Middle frontal gyrus (tissue), 1 donor: ENCODE measurements around the gene SST.
"Not testable (repeated sequence)": the region's sequence is repeated elsewhere in the genome, so short reads cannot be mapped to it uniquely, and the experiment has no call there.

Source experiments
- DNase-seq: peaks from one replicate; pipeline ENCODE4 v3.0.0-alpha.2; 2015; ENCODE audit warnings: low spot score; ENCODE audit errors: extremely low spot score

The SST gene

DNA sequence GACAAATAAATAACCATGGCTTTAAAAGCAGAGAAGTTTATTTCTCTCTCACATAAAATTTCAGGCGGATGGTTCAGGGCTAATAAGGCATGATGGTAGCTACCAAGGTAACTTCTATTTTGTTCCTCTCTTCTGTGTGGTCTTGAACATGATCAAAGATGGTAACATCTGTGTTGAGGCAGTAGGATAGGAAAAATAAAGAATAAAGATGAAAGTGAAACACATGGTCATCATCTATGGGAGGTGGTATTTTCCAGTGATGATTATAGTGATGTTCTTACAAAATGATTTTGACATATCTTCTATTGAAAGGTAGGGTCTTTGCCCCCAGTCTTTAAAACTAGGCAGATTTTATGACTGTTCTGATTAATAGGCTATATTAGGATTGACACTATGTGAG lies 14.2 kb upstream of the SST start:
- no peak for DNase-seq

DNA sequence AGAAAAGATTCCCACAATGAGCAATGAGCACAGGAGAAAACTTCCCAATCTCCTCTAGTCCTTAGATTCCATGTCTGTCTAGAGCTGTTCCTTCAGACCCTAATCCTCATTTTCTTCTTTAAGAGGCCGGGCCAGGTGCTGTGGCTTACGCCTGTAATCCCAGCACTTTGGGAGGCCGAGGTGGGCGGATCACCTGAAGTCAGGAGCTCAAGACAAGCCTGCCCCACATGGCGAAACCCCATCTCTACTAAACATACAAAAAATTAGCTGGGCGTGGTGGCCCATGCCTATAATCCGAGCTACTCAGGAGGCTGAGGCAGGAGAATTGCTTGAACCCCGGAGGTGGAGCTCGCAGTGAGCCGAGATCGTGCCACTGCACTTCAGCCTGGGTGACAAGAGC lies 11.6 kb upstream of the SST start:
- DNase-seq: not testable (repeated sequence)

DNA sequence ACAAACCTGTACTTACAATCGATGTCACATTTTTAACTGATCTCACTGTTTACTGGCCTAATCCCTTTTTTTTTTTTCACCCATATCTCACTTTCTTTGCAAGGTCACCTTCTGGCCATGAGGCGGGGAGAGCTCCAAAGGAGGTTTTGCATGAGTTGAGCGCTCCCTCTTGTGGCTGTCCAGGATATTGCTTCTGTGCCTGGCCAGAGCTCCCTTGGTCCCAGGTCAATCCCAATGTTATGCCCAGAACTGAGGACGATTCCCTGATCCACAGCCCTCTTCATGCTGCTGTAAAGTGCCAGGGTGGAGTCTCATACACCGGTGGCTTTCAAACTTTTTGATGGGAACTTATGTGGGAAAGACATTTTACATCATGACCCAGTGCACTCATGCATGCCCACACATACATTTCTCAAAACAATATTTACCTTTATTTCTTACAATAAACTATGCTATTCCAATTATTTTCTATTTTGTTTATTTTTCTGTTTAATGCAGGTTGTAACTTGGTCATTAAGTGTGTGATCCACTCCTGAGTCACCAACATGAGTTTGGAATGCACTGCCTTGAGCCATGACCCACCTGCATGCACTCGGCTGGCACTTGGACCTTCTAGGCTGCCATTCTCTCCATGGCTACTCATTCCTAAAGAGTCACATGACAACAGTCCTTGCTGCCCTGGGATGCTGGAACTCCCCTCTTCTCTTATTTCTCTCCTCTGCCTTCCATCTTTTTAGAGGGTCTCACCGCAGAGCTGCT lies 9.6 kb upstream of the SST start:
- DNase-seq: peak; percentile 37

DNA sequence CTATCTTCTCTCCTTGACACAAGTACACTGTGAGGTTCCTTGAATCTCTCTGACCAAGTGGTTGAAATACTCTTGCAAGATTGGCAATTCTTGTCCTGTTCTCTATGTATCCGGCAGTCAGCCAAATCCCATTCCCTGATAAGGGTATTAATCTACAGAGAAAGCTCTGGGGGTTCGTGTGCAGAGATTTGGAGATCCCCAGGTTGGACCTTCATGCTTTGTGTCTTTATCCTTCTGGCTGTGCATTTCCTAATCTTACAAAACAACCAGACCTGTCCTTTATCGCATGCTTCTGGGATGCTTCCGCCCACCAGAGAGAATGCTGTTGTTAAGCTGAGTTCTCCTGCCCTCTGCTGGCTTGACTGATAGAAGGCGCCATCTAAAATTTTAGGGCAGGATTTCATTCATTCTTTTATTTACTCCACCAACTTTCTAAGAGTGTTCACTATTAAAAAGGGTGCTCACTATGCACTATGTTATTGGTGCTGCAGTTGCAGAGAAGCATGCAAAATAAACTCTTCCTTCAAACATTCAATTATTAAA lies 8.6 kb upstream of the SST start:
- peak; percentile 37 for DNase-seq

DNA sequence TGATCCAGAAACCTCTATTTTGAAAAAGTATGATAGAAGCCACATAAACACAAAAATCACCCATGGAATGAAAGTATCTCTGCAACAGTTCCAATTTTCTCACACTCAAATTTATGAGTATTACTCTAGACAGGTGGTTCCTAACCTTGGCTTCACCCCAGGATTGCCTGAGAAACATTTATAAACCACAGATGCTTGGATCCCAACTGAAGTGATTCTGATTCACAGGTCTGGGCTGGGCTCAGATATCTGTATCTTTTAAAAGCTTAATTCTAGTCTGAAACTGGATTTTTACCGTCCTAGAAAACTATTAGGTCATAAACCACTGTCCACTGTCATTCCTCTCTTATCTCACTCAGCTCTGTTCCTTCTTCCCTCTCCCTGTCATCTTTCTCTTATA lies 7.4 kb upstream of the SST start:
- no peak for DNase-seq

DNA sequence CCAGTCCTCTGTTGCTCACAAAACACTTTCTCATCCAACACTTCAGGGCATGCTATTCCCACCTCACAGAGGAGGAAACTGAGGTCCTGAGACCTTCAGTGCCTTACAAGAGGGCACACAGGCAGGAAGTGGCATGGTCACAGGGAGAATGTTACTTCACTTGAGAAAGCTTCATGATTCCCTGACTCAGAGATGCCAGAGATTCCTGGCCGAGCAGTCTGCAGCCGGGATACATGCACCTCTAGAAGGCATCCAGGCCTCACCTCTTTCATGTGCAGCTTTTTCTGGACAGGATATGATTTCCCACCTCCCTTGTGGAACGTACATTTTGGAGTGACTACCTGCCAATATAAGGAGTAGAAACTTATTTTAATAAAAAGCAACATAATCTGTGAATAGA lies 2.8 kb upstream of the SST start:
- DNase-seq: no peak

DNA sequence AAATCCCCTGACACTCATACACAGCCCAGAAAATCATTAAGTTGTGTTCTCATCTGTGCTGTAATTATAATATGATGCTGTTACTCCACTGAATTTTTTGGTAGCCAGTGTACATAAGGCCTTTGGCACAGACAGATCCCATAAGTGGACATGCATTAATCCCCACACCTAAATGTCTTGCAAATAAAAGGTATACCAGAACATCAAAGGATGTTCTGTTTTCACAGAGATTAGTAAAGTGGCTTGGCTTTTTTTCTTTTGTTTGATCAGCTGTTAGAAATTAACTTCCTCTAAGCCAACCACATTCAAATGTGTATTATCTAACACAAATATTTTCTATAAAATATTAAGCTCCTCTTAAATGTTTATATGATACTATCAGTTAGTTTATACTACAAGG lies 2.7 kb downstream of the SST start:
- DNase-seq: no peak

DNA sequence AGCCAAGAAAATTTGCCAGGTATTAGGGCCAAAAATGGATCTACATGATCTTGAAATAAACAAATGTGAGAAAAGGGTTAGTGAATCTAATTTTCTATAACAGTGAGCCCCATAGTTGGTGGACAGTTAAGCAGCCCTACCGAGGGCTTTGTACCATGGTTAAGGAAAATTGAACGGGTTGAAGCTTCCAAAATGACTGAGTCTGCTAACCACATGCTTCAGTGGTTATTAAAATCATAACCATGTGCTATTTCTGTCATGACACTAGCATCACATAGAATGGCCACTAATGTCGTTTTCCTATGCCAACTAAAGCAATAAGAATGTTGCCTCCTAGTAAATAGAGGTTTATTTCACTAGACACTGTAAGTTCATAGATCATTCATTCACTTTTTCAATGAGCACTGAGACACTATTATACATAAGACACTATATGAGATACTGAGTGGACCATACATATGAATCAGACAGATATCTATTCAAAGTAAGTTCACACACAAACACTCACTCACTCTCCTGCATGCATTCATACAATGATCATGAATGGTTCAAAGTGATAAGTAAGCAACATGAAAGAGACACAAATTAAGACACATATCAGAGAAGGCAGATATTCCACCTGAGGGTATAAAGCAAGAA lies 4.3 kb downstream of the SST start:
- DNase-seq: no peak

DNA sequence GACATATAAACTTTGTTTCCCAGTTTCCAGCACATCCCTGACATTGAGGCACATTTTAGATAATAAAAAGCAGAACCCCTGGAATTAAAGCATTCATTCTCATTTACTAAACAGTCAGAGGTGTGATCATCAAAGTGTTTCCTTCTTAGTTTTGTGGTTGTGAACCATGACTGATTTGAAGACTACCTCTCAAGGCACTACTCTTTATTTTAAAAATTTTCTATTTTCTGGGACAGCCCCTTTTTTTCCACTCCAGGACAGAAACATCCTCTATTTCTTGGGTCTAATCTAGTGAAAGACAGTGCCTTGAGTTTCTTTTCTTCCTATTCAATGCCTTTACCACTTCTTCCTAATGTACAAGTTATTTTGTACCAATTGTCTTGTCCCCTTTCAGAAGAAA lies 5.2 kb downstream of the SST start:
- no peak for DNase-seq

DNA sequence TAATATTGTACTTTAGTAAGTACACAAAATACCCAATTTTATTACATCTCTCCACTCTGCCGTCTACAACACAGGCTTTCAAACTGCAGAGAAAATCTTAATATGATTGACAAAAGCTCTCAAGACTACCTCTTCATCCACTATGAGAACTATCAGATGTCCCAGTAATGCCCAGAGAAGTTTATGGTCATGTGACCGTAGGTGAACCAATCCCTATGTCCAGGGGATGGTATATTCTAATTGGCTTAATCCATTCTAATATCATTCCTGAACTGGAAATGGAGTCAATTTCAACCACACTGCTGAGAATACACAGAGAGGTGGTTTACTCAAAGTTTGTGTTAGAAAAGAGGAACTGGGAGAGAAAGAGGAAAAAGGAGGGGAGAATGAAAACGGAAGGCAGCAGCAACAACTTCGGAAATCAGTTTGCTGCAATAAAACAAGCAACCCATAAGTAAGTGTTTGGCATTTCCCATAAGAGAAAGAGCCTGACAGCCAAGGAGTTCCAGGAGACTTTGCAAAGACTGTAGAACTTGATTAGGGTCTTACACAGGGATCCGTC lies 7.3 kb downstream of the SST start:
- DNase-seq: no peak

DNA sequence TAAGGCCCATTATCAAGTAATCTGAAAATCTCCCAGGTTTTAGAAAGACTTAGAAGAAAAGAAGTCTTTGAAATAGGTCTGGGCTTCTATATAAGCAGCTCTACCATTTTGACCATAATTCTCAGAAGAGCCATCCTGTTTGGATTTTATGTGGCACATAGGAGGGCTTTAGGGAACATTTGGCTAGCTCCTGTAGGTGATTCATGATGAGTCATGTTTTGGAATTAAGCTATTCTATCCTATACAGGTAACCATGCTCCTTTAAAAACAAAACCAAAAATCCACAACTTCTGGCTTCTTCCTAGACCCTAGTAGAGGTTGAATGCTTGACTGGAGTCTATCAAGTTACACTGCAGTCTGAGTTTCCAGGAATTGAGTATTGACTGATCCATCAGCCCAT lies 8.9 kb downstream of the SST start:
- DNase-seq: no peak

DNA sequence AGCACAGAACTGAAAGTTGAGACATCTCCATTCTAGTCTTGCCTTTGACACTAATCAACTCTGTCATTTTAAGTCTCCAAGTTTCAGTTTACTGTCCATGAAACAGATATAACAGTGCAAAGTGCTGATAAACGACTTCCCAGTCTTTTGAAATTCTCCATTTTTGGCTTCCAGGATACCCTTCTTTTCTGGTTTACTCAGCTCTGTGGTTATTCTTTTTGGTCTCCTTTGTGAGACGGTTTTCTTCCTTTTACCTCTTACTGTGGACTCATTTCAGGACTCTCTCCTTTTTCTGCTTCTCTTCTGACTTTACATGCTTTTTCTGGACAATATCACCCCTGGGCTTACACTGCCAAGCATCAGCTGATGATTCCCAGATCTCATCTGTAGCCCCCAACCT lies 18.9 kb downstream of the SST start:
- no peak for DNase-seq

DNA sequence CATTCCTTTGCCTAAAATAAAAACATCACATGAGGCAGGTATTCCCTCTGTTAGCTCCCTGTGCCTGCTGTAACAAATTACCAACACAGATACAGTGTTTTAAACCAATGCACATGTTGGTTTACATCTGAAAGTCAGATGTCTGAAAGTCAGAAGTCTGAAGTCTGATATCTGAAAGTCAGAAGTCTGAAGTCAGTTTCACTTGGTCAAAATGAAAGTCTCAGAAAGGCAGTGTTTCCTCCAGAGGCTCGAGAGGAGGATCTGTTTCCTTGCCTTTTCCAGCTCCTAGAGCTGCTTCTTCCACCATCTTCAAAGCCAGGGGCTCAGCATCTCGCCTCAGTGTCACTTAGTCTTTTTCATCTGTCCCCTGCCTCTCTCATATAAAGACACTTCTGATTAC lies 22.0 kb downstream of the SST start:
- DNase-seq: no peak

DNA sequence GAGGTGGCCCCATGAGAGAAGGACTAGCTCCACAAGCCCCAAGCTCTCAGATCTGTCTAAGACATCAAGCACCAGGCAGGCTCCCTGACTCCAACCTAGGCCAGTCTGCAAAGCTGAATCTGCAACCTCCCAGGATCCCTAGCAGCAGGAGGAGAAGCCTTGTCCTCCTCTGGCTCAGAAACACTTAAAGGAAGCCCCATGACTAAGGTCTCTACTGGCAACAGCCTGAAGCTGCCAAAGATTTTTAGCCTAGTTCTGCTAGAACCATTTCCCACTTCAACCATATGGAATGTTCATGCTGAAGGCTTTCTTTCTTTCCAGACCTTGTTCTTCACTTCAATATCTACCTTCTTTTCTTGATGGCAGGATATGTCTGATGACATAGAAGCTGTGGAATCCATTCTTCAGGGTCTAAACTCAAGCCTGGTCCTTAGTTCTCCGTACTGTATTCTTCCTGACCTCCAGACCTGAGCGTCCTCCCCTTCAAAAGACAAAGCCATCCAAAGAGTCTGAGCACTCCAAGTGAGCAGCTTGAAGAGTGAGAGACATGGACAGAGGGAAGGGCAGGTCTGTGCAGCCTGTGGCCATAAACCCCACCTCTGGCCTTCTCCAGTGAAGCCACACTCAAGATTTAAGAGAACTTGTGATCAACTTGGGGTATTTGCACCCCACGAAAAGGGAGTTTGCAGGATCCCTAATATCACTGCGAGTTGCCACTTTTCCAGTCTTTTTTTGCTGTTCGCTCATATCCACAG lies 23.1 kb downstream of the SST start:
- DNase-seq: no peak

DNA sequence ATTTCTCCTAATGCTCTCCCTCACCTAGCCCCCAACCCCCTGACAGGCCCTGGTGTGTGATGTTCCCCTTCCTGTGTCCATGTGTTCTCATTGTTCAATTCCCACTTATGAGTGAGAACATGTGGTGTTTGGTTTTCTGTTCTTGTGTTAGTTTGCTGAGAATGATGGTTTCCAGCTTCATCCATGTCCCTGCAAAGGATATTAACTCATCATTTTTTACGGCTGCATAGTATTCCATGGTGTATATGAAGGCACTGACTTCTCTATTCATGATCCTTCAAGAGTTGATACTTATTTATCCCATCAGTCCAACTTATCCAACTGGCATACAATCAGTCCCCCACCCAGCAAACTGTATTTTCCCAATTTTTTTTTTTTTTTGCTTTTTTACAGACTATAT lies 24.8 kb downstream of the SST start:
- DNase-seq: not testable (repeated sequence)

DNA sequence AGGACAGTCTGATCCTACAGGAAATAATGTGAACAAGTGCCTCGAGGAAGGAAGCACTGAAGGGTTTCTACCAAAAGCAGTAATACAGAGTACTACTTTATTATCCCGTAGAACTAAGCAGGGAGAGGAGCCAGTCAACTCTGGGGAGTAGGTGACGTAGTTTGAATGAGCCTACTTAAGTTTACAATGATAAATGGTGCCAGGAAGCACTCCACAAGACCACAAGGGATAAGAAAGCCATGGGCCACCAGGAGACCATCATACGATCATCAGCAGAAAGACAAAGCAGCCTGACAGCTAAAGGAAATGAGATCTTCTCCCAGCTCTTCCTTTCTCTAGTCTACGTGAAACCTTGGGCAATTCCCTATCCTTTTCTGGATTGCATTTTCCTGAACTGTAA lies 27.3 kb downstream of the SST start:
- DNase-seq: no peak

DNA sequence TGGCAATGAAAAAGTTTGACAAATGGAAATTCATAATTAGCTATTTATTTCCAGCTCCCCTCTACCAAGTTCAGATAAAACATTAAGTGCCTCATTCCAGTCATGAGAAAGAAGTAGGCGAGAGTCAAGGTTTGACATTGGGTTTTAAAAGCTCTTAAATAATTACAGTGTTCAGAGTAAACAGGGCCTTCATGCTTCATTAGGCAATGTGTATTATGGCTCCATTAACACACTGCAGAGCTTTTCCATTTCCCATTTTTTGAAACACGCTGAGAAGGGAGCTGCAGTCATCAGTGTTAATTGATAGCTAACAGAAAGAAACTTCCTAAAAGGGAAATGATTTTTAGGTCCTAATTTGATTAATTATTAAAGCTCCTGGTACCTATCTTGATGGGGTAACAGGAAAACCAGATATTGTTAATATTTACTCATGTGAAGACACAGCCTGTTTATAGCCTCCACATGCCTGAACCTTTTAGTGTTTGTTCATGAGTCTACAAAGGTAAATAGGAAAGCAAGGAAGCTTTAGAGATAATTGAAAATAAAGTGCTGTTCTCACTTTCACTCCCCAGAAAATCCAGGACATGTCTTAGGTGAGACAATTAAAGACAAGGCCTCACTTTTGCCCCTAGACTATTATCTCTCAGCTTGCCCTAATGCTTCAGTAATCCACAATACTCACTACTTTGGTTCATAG lies 28.7 kb downstream of the SST start:
- no peak for DNase-seq

DNA sequence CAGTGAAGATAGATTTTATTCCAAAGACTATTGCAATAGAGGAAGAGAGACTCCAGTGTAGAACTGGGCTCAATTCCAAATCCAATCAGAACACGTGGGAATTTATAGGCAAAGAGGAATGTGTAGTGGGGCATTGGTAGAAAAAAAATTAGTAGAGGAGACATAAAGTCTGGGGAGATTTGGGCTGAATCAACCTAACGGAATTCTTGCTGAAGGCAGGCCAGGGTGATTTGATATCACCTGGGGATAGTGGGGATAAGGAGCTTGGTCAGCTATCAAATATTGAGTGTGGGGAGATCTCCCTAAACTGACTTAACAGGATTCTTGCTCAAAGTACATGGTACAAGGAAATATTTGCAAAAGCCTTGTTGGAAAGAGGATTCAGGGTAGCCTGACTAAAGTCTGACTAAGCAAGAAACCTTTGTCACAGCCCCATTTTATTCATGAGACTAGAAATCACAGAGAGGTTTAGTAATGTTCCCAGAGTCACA lies 29.6 kb downstream of the SST start:
- DNase-seq: no peak

DNA sequence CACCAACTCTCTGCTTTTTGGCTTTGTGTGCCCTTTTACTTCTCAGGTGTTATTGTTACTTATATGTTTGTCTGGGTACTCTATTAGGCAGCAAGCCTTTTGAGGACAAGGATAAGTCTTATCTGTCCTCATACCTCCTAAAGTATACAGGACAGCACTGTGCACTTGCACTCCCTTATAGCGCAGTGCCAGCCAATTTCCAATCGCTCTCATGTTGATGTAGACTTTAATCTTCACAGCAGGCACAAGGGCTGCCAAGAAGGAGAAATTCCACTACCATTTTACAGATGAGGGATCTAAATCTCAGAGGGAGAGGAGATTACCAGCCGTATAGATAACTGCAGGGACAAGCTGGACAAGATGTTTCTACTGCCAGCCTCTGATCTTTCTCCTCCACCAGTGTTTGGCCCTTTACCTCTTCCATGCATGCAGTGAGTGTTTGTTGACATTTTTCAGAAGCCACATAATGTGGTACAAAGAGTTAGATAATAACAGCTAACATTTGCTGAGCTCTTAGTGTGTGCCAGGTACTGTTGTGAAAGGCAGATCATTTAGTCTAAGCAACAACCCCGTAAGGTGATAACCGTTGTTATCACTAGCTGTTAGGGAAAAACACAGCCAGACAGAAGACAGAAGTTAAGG lies 30.1 kb downstream of the SST start:
- no peak for DNase-seq

DNA sequence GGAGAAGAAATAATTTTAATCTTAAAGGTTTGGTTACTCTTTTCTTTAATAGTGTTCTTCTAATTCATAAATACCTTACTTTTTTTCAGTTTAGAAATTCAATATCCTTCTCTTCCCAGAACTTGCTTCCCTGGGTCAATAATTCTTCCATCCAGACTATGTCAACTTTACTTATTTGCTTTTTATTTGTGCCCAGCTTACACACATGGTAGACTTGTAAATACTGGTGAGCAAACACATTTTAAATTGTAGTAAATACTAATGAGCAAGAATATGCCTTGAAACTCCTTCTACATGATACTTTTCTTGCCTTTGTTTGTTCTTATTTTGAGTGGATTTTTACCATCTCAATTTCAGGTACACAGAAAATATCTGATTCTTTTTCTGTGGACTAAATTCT lies 33.7 kb downstream of the SST start:
- DNase-seq: no peak

DNA sequence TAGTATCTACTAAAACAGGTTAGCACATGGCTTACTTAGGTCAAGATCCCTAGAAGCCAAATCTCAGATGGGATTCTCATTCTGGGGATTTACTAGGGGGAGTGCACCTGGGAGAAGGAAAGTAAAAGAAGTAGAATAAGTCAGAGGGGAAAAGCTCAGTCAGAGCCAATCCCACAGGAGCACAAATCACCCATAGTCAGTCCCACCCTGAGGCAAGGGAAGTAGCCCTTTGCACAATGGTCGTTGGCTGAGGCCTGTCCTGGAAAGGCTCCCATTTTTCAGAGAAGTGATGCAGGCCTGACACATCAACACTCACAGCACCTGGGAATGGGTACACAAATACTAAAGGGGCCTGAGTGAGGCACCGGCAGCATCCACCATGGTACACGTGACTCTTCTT lies 39.8 kb downstream of the SST start:
- DNase-seq: no peak
